Astrocyte (in vitro differentiated cells and primary cell): Measurements from ENCODE around the gene PTRH1.

ENCODE experiments used
- CTCF ChIP-seq: IDR thresholded peaks from 2 replicates; pipeline ENCODE4 v1.5.1; 2011; ENCODE audit warnings: low read depth, mild to moderate bottlenecking, inconsistent platforms, low read length, moderate library complexity; ENCODE audit not compliant: insufficient read depth
- EZH2 ChIP-seq: IDR thresholded peaks from 2 replicates; pipeline ENCODE4 v1.6.1; 2012; ENCODE audit warnings: mild to moderate bottlenecking, low read length, inconsistent platforms; ENCODE audit not compliant: insufficient read depth

DNA sequence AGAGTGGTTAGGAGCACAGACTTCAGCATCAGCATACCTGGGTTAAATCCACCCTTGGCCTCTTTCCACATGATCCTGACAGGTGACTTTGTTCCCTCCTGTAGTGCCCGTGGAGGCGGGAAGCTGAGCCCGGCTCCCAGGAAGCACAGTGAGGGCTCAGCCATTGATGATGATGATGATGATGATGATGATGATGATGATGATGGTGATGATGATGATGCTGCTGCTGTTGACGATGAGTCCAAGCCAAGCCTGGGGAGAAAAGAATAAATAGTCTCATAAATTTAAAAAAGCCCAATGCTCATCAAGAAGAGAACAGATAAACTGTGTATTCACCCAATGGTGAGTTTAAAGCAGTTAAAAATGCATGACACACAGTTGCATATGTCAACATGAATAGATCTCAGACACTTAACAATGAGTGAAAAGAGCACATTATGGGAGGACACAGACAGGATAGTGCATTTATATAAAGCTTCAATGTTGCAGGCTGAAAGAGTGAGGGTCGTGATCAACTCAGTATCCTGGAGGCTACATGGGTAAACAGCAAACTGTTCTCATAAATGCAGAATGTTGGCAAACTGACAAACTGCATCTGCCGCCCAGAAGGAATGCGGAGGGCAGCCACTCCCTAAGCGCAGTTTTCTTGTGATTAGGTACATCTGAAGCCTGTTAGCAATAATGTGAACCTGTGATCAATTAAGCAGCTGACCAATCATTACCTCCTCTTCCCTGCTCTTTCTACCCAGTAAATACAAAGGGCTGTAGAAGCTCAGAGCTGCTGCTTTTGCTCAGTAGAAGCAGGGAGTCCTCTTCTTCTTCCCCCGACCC lies 20.4 kb downstream of the PTRH1 start:
- TF ChIP-seq CTCF (no peak), EZH2 (no peak)
